Testis (tissue), 3 donors: Measurements from ENCODE around the gene CPNE6. TPM values are rescaled to one million over a fixed set of nuclear protein-coding genes. Genes with fewer than 3 reads are reported as not detected.

Source experiments
- DNase-seq: peaks from one replicate; pipeline ENCODE4 v3.0.0-alpha.2; 2019
- H3K27ac ChIP-seq, 2 donors: fragments of 200-600 bp; sonication (generic); one replicate each; pipeline ENCODE4 v1.5.1; 2019
- H3K27me3 ChIP-seq: fragments of 200-600 bp; sonication (generic); one replicate; pipeline ENCODE4 v1.5.1; 2019
- H3K36me3 ChIP-seq: fragments of 200-600 bp; sonication (generic); one replicate; pipeline ENCODE4 v1.5.1; 2017; ENCODE audit warnings: low read depth; ENCODE audit errors: missing control alignments
- H3K4me1 ChIP-seq: fragments of 200-600 bp; sonication (generic); one replicate; pipeline ENCODE4 v1.5.1; 2019
- H3K4me3 ChIP-seq, 2 donors: fragments of 200-600 bp; sonication (generic); one replicate each; pipeline ENCODE4 v1.5.1; 2017 to 2019
- H3K9me3 ChIP-seq: fragments of 200-600 bp; sonication (generic); one replicate; pipeline ENCODE4 v1.5.1; 2017
- CTCF ChIP-seq, 3 experiments: fragments of 450-650 bp in 2 of 3; fragments of 200-600 bp in 1 of 3; sonication (generic) in 1 of 3; IDR thresholded peaks; one replicate each; pipeline ENCODE4 v1.5.1; 2016 to 2019; ENCODE audit warnings: antibody characterized with exemption in 3 of 3, mild to moderate bottlenecking in 2 of 3, moderate library complexity in 1 of 3
- POLR2A ChIP-seq: fragments of 450-650 bp; IDR thresholded peaks from one replicate; pipeline ENCODE4 v1.6.1; 2017; ENCODE audit warnings: antibody characterized with exemption, mild to moderate bottlenecking, moderate library complexity
- WGBS, 2 donors: methylation state at CpG; one replicate each; pipeline ENCODE4 v1.1.5; 2018; 5-methylcytosine and 5-hydroxymethylcytosine counted together
- intact Hi-C: fragments of 100-400 bp; cut with DNase I; formaldehyde crosslinking; loops from one replicate; pipeline ENCODE4 v1.15.1; 2023; ENCODE audit warnings: low total_unique reads
- polyA plus RNA-seq: library from polyadenylated mRNA; stranded (reverse); fragments of 350-450 nt; fragmentation: Illumina TruSeq; extraction: RNeasy Lipid Tissue Mini Kit (QIAGEN cat#74804); gene quantifications from one replicate; pipeline ENCODE4 v1.2.3, GENCODE V29; 2014; ENCODE audit warnings: low read depth, low replicate concordance; ENCODE audit not compliant: insufficient read depth
- total RNA-seq, 2 donors: library from RNA; depleted of rRNA; stranded (reverse); fragments of >200 nt; gene quantifications; one replicate each; pipeline ENCODE4 v1.2.3, GENCODE V29; 2016

CPNE6 gene
- total and polyA plus RNA-seq, 3 donors from 2014 or later = 0.12 to 5.7 (median 0.71) TPM

- H3K4me1 ChIP-seq = peaks cover 8% of the 10 kb centered on the region
- H3K27ac ChIP-seq = no peak overlapping the region
- intact Hi-C loops = no loop called here
- 84 to 91% methylated on average over 9 to 10 of the region's 10 CpGs for WGBS, 2 donors
- H3K9me3 ChIP-seq = no peaks in the 10 kb centered on the region
- no peak for DNase-seq
- no peak for TF ChIP-seq CTCF (IDR thresholded peaks at IDR 0.05)
- TF ChIP-seq POLR2A = no peak
- H3K4me3 ChIP-seq = no peak overlapping the region
- H3K36me3 ChIP-seq = no peaks in the 10 kb centered on the region
- no peaks in the 10 kb centered on the region for H3K27me3 ChIP-seq
Measured at GRCh38 chr14:24055971-24056799, 15.2 kb upstream of the CPNE6 start.

DNA sequence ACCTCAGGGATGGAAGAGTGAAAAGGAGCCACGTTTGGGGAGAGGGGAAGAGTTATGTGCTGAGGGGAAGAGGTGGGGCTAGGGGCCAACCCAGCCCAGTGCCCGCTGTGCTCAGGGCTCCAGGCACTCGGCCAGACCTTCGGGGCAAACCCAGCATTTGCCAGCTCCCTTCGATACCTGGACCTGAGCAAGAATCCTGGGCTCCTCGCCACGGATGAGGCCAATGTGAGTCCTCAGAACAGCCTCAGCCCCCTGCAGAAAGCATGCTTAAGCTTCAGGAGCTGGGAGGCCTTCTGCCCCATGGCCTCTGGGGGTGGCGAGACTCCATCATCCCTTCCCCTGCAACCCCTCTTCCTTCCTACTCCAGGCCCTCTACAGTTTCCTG lies 14.6 kb upstream of the CPNE6 start:
- no peak for TF ChIP-seq CTCF (IDR thresholded peaks at IDR 0.05)
- no peak for TF ChIP-seq POLR2A
- no peak for DNase-seq
- Histone ChIP-seq H3K4me1 (peaks cover 8% of the 10 kb centered on the region), H3K4me3 (no peak overlapping the region), H3K9me3 (no peaks in the 10 kb centered on the region), H3K27ac (no peak overlapping the region), H3K36me3 (no peaks in the 10 kb centered on the region), H3K27me3 (no peaks in the 10 kb centered on the region)
- WGBS, 2 donors = 75 to 83% methylated on average over 4 to 7 of the region's 8 CpGs
- intact Hi-C loops = no loop called here

DNA sequence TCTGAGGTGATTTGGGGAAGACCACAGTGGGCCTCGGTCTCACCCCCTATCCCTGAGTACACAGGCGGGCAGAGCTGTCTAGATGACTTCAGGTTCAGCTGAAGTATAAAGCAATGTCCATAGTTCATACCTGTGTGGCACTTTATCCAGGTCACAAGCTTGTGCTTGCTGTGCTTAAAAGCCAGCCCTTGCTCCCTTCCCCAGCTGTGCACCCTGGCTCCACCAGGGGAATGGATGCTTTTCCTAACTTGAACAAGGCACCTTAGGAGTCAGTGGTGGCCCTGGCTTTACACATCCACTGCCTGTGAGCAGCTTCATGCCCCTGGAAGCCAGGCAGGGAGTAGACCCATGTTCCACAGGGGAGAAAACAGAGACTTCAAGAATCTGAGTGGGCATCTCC lies 14.1 kb upstream of the CPNE6 start:
- Histone ChIP-seq H3K4me1 (peaks cover 5% of the 10 kb centered on the region), H3K27ac (no peak overlapping the region), H3K27me3 (no peaks in the 10 kb centered on the region), H3K36me3 (no peaks in the 10 kb centered on the region), H3K9me3 (no peaks in the 10 kb centered on the region), H3K4me3 (no peak overlapping the region)
- intact Hi-C loops = no loop called here
- no peak for DNase-seq
- 89 to 95% methylated on average over 2 of the region's 2 CpGs for WGBS, 2 donors
- TF ChIP-seq POLR2A (no peak), CTCF (IDR thresholded peaks at IDR 0.05) (no peak)

- intact Hi-C loops = no loop called here
- WGBS, 2 donors = 64 to 93% methylated on average over 2 to 14 of the region's 14 CpGs
- Histone ChIP-seq H3K4me3 (no peak overlapping the region), H3K9me3 (no peaks in the 10 kb centered on the region), H3K27me3 (no peaks in the 10 kb centered on the region), H3K4me1 (no peaks in the 10 kb centered on the region), H3K27ac (no peak overlapping the region), H3K36me3 (no peaks in the 10 kb centered on the region)
- DNase-seq = no peak
- TF ChIP-seq CTCF (IDR thresholded peaks at IDR 0.05) (no peak), POLR2A (no peak)
Measured at GRCh38 chr14:24057867-24058259, 13.5 kb upstream of the CPNE6 start.
